Uterus (tissue), 2 donors: ENCODE results near the gene MINPP1.

Experiments
- POLR2A ChIP-seq, 2 donors: fragments of 450-650 bp; IDR thresholded peaks; one replicate each; pipeline ENCODE4 v1.6.1; 2016; ENCODE audit warnings: antibody characterized with exemption in 2 of 2, mild to moderate bottlenecking in 1 of 2, moderate library complexity in 1 of 2
- TF ChIP-seq, protein P1 (sequence below), 4 experiments: fragments of 200-600 bp in 2 of 4; fragments of 450-650 bp in 2 of 4; sonication (generic) in 2 of 4; IDR thresholded peaks; one replicate each; pipeline ENCODE4 v1.5.1; 2016 to 2019; ENCODE audit warnings: antibody characterized with exemption in 4 of 4, mild to moderate bottlenecking in 2 of 4, moderate library complexity in 1 of 4

DNA sequence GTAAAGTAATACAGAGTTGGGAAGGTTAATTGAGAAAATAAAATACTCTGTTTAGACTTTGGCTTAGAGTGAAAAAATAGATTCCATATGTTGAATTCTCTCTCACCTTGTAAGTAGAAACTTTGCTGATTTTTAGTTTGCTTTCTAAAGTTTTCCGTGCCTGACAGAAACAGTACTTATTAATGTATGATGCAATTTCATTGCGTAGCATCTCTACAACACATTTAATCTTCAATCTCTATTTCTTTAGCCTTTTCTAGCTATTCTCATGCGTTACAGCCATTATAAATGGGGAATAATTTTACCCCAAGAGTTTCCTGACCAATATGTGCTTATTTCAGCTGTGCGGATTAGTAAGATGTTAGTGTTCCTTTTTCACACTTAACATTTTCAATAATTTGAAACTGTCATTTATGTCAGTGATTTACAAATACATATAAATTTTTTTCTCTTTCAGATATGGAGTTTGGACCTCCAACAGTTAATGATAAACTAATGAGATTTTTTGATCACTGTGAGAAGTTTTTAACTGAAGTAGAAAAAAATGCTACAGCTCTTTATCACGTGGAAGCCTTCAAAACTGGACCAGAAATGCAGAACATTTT lies 3.3 kb downstream of the MINPP1 start:
- TF ChIP-seq, protein P1, sequence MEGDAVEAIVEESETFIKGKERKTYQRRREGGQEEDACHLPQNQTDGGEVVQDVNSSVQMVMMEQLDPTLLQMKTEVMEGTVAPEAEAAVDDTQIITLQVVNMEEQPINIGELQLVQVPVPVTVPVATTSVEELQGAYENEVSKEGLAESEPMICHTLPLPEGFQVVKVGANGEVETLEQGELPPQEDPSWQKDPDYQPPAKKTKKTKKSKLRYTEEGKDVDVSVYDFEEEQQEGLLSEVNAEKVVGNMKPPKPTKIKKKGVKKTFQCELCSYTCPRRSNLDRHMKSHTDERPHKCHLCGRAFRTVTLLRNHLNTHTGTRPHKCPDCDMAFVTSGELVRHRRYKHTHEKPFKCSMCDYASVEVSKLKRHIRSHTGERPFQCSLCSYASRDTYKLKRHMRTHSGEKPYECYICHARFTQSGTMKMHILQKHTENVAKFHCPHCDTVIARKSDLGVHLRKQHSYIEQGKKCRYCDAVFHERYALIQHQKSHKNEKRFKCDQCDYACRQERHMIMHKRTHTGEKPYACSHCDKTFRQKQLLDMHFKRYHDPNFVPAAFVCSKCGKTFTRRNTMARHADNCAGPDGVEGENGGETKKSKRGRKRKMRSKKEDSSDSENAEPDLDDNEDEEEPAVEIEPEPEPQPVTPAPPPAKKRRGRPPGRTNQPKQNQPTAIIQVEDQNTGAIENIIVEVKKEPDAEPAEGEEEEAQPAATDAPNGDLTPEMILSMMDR (IDR thresholded peaks at IDR 0.05): no peak
- TF ChIP-seq POLR2A (IDR thresholded peaks at IDR 0.05): no peak
